ENCODE results near the gene CFAP54. TPM values are rescaled to one million over a fixed set of nuclear protein-coding genes. Genes with fewer than 3 reads are reported as not detected.

Gene CFAP54
- total RNA-seq, 4 donors from 2014 or later: 0.22 to 0.62 (median 0.57) TPM; not detected in 1

GRCh38 chr12:96606644-96607043 lies 117.3 kb downstream of the CFAP54 start:
- TF ChIP-seq POLR2A (IDR thresholded peaks at IDR 0.05) (no peak), CTCF (IDR thresholded peaks at IDR 0.05) (no peak)
- H3K36me3 ChIP-seq: no peaks in the 10 kb centered on the region
- H3K9me3 ChIP-seq: no peaks in the 10 kb centered on the region
- peaks cover 0 to 13% (median 0%) of the 10 kb centered on the region in 4 donors for H3K27me3 ChIP-seq
- no peak overlapping the region for H3K27ac ChIP-seq
- WGBS, 2 donors: 67 to 71% methylated on average over 4 of the region's 4 CpGs
- intact Hi-C loops (cut with DNase I): no loop called here
- no peak for DNase-seq
- no peaks in the 10 kb centered on the region for H3K4me1 ChIP-seq
- H3K4me3 ChIP-seq: no peak overlapping the region

- Histone ChIP-seq H3K4me1 (no peaks in the 10 kb centered on the region), H3K9me3 (no peaks in the 10 kb centered on the region), H3K36me3 (no peaks in the 10 kb centered on the region), H3K27me3 (peaks cover 0 to 53% (median 0%) of the 10 kb centered on the region in 4 donors), H3K27ac (no peak overlapping the region), H3K4me3 (no peak overlapping the region)
- WGBS, 2 donors: 79 to 88% methylated on average over 2 of the region's 2 CpGs
- no peak for DNase-seq
- TF ChIP-seq POLR2A (IDR thresholded peaks at IDR 0.05): no peak
- TF ChIP-seq CTCF (IDR thresholded peaks at IDR 0.05): peak in 1 of 6 experiments; percentile 14
- intact Hi-C loops (cut with DNase I): no loop called here
These were observed 127.8 kb downstream of the CFAP54 start for GRCh38 chr12:96617178-96617577.

GRCh38 chr12:96623155-96623554 lies 133.8 kb downstream of the CFAP54 start:
- H3K4me3 ChIP-seq: no peak overlapping the region
- H3K36me3 ChIP-seq: no peaks in the 10 kb centered on the region
- peaks cover 0 to 83% (median 0%) of the 10 kb centered on the region in 4 donors for H3K27me3 ChIP-seq
- intact Hi-C loops (cut with DNase I): no loop called here
- H3K9me3 ChIP-seq: no peaks in the 10 kb centered on the region
- H3K4me1 ChIP-seq: peaks cover 0 to 6% (median 0%) of the 10 kb centered on the region in 3 donors
- DNase-seq: no peak
- no peak overlapping the region for H3K27ac ChIP-seq
- TF ChIP-seq CTCF (IDR thresholded peaks at IDR 0.05): no peak
- no peak for TF ChIP-seq POLR2A (IDR thresholded peaks at IDR 0.05)

- intact Hi-C loops (cut with DNase I): no loop called here
- peaks cover 0 to 81% (median 0%) of the 10 kb centered on the region in 4 donors for H3K27me3 ChIP-seq
- DNase-seq: no peak
- H3K27ac ChIP-seq: no peak overlapping the region
- peaks cover 0 to 6% (median 0%) of the 10 kb centered on the region in 3 donors for H3K4me1 ChIP-seq
- no peaks in the 10 kb centered on the region for H3K9me3 ChIP-seq
- no peak for TF ChIP-seq CTCF (IDR thresholded peaks at IDR 0.05)
- TF ChIP-seq POLR2A (IDR thresholded peaks at IDR 0.05): no peak
- H3K36me3 ChIP-seq: no peaks in the 10 kb centered on the region
- no peak overlapping the region for H3K4me3 ChIP-seq
- WGBS, 2 donors: 20 to 40% methylated on average over 4 of the region's 4 CpGs
These were observed 134.4 kb downstream of the CFAP54 start for GRCh38 chr12:96623656-96624217.

GRCh38 chr12:96635844-96636243 lies 146.5 kb downstream of the CFAP54 start:
- 49 to 64% methylated on average over 2 to 3 of the region's 3 CpGs for WGBS, 2 donors
- no peak for TF ChIP-seq POLR2A (IDR thresholded peaks at IDR 0.05)
- no peak for TF ChIP-seq CTCF (IDR thresholded peaks at IDR 0.05)

More at GRCh38 chr12:96635844-96636243, 146.5 kb downstream of the CFAP54 start:
- no peak overlapping the region for H3K27ac ChIP-seq
- H3K4me3 ChIP-seq: no peak overlapping the region
- intact Hi-C loops (cut with DNase I): no loop called here
- no peaks in the 10 kb centered on the region for H3K36me3 ChIP-seq
- H3K27me3 ChIP-seq: peaks cover 0 to 7% (median 0%) of the 10 kb centered on the region in 4 donors
- no peaks in the 10 kb centered on the region for H3K9me3 ChIP-seq
- no peaks in the 10 kb centered on the region for H3K4me1 ChIP-seq
- DNase-seq: no peak

All from esophagus squamous epithelium (tissue), 5 donors.